ENCODE data around the gene TNIK. TPM values are rescaled to one million over a fixed set of nuclear protein-coding genes. Genes with fewer than 3 reads are reported as not detected.

Gene TNIK
- total and polyA plus RNA-seq, 2 experiments from 2014 or later, result 7.4 to 13.8 TPM

GRCh38 chr3:171402281-171402680 is 57.9 kb downstream of the TNIK start:
- H3K9me2 ChIP-seq (replicated peaks; ENCODE audit: insufficient read depth), result no peaks in the 10 kb centered on the region
- H3K4me3 ChIP-seq, result no peak overlapping the region
- H3K9me3 ChIP-seq (ENCODE audit: low read depth), result no peaks in the 10 kb centered on the region
- H3K79me2 ChIP-seq, result peaks cover 65% of the 10 kb centered on the region
- no peak overlapping the region for H2AFZ ChIP-seq
- 96% methylated on average over 3 of the region's 3 CpGs for WGBS (ENCODE audit: low lambda C conversion rate, missing lambda C conversion rate)
- H3K36me3 ChIP-seq (replicated peaks; ENCODE audit: insufficient read depth, low read depth), result no peaks in the 10 kb centered on the region
- H3K27ac ChIP-seq, result no peak overlapping the region
- no peak overlapping the region for H3K4me2 ChIP-seq
- peaks cover 8% of the 10 kb centered on the region for H3K4me1 ChIP-seq (ENCODE audit: insufficient read depth)
- H3K27me3 ChIP-seq, result no peaks in the 10 kb centered on the region
- no peak for DNase-seq (ENCODE audit: low spot score)
- TF ChIP-seq EZH2phosphoT487 (IDR thresholded peaks at IDR 0.05; ENCODE audit: low read depth, severe bottlenecking, unreplicated experiment) (no peak), EZH2 (IDR thresholded peaks at IDR 0.05; ENCODE audit: borderline replicate concordance) (no peak), CTCF (IDR thresholded peaks at IDR 0.05; ENCODE audit: poor library complexity) (no peak)
- H4K20me1 ChIP-seq (ENCODE audit: insufficient read depth, poor library complexity, severe bottlenecking), result no peaks in the 10 kb centered on the region

- Histone ChIP-seq H3K27me3 (no peaks in the 10 kb centered on the region), H3K4me2 (no peak overlapping the region), H3K36me3 (replicated peaks; ENCODE audit: insufficient read depth, low read depth) (no peaks in the 10 kb centered on the region), H3K9me3 (ENCODE audit: low read depth) (no peaks in the 10 kb centered on the region), H3K9me2 (replicated peaks; ENCODE audit: insufficient read depth) (no peaks in the 10 kb centered on the region), H2AFZ (no peak overlapping the region), H3K27ac (no peak overlapping the region), H3K4me1 (ENCODE audit: insufficient read depth) (peaks cover 8% of the 10 kb centered on the region), H4K20me1 (ENCODE audit: insufficient read depth, poor library complexity, severe bottlenecking) (no peaks in the 10 kb centered on the region), H3K79me2 (peaks cover 67% of the 10 kb centered on the region), H3K4me3 (no peak overlapping the region)
- DNase-seq (ENCODE audit: low spot score), result no peak
- TF ChIP-seq CTCF (IDR thresholded peaks at IDR 0.05; ENCODE audit: poor library complexity) (no peak), EZH2phosphoT487 (IDR thresholded peaks at IDR 0.05; ENCODE audit: low read depth, severe bottlenecking, unreplicated experiment) (no peak), EZH2 (IDR thresholded peaks at IDR 0.05; ENCODE audit: borderline replicate concordance) (no peak)
- 76% methylated on average over 1 of the region's 1 CpG for WGBS (ENCODE audit: low lambda C conversion rate, missing lambda C conversion rate)
These were observed 58.8 kb downstream of the TNIK start for GRCh38 chr3:171401432-171401831.

- Histone ChIP-seq H3K27me3 (no peaks in the 10 kb centered on the region), H3K4me2 (no peak overlapping the region), H2AFZ (no peak overlapping the region), H3K4me3 (no peak overlapping the region), H3K36me3 (replicated peaks; ENCODE audit: insufficient read depth, low read depth) (no peaks in the 10 kb centered on the region), H3K4me1 (ENCODE audit: insufficient read depth) (peaks cover 8% of the 10 kb centered on the region), H3K9me2 (replicated peaks; ENCODE audit: insufficient read depth) (no peaks in the 10 kb centered on the region), H4K20me1 (ENCODE audit: insufficient read depth, poor library complexity, severe bottlenecking) (no peaks in the 10 kb centered on the region), H3K79me2 (peaks cover 69% of the 10 kb centered on the region), H3K27ac (no peak overlapping the region), H3K9me3 (ENCODE audit: low read depth) (no peaks in the 10 kb centered on the region)
- 90% methylated on average over 2 of the region's 2 CpGs for WGBS (ENCODE audit: low lambda C conversion rate, missing lambda C conversion rate)
- TF ChIP-seq EZH2phosphoT487 (IDR thresholded peaks at IDR 0.05; ENCODE audit: low read depth, severe bottlenecking, unreplicated experiment) (no peak), CTCF (IDR thresholded peaks at IDR 0.05; ENCODE audit: poor library complexity) (no peak), EZH2 (IDR thresholded peaks at IDR 0.05; ENCODE audit: borderline replicate concordance) (no peak)
- DNase-seq (ENCODE audit: low spot score), result no peak
These were observed 60.4 kb downstream of the TNIK start for GRCh38 chr3:171399842-171400241.

- Histone ChIP-seq H3K27ac (no peak overlapping the region), H3K27me3 (no peaks in the 10 kb centered on the region), H3K4me1 (ENCODE audit: insufficient read depth) (peaks cover 3% of the 10 kb centered on the region), H3K9me3 (ENCODE audit: low read depth) (no peaks in the 10 kb centered on the region), H2AFZ (no peak overlapping the region), H4K20me1 (ENCODE audit: insufficient read depth, poor library complexity, severe bottlenecking) (no peaks in the 10 kb centered on the region), H3K36me3 (replicated peaks; ENCODE audit: insufficient read depth, low read depth) (no peaks in the 10 kb centered on the region), H3K4me3 (no peak overlapping the region), H3K4me2 (no peak overlapping the region), H3K79me2 (peaks cover 76% of the 10 kb centered on the region), H3K9me2 (replicated peaks; ENCODE audit: insufficient read depth) (no peaks in the 10 kb centered on the region)
- TF ChIP-seq EZH2phosphoT487 (IDR thresholded peaks at IDR 0.05; ENCODE audit: low read depth, severe bottlenecking, unreplicated experiment), result no peak
- no peak for TF ChIP-seq CTCF (IDR thresholded peaks at IDR 0.05; ENCODE audit: poor library complexity)
- no peak for TF ChIP-seq EZH2 (IDR thresholded peaks at IDR 0.05; ENCODE audit: borderline replicate concordance)
- DNase-seq (ENCODE audit: low spot score), result no peak
- 98% methylated on average over 2 of the region's 2 CpGs for WGBS (ENCODE audit: low lambda C conversion rate, missing lambda C conversion rate)
These were observed 61.9 kb downstream of the TNIK start for GRCh38 chr3:171398343-171398742.

Measured in hepatocyte (in vitro differentiated cells).